Fibroblast of lung (primary cell): Measurements from ENCODE around the gene PMS2. TPM values are rescaled to one million over a fixed set of nuclear protein-coding genes. Genes with fewer than 3 reads are reported as not detected.

Experiments used
- DNase-seq, 2 donors: peaks; one replicate each; pipeline versions ENCODE4 v3.0.0 to v3.0.0-alpha.2; 2010; ENCODE audit warnings: low read depth in 2 of 2
- H2AFZ ChIP-seq: 2 replicates; pipeline ENCODE4 v1.5.1; 2012; ENCODE audit warnings: low read length, control low read depth, inconsistent platforms
- H3K27ac ChIP-seq: 2 replicates; pipeline ENCODE4 v1.5.1; 2011; ENCODE audit warnings: low read length, control low read depth; ENCODE audit not compliant: insufficient read depth
- H3K27me3 ChIP-seq: 2 replicates; pipeline ENCODE4 v1.5.1; 2011; ENCODE audit warnings: mild to moderate bottlenecking, low read length; ENCODE audit not compliant: control insufficient read depth, insufficient read depth
- H3K36me3 ChIP-seq: 2 replicates; pipeline ENCODE4 v1.5.1; 2011; ENCODE audit warnings: low read length; ENCODE audit not compliant: control insufficient read depth, insufficient read depth
- H3K4me1 ChIP-seq: 2 replicates; pipeline ENCODE4 v1.5.1; 2011; ENCODE audit warnings: low read length; ENCODE audit not compliant: control insufficient read depth, insufficient read depth; ENCODE audit errors: extremely low read depth
- H3K4me2 ChIP-seq: 2 replicates; pipeline ENCODE4 v1.5.1; 2011; ENCODE audit warnings: low read length, control low read depth; ENCODE audit not compliant: insufficient read depth; ENCODE audit errors: extremely low read depth
- H3K4me3 ChIP-seq, 4 experiments: fragments of 200-600 bp in 1 of 4; sonication (generic) in 1 of 4; replicated peaks in 1 of 4; 2 replicates each; pipeline ENCODE4 v1.5.1; 2011 to 2016; ENCODE audit warnings: low read length in 4 of 4, low read depth in 3 of 4, mild to moderate bottlenecking in 3 of 4, control low read depth in 2 of 4, inconsistent platforms in 1 of 4, mixed read lengths in 1 of 4; ENCODE audit not compliant: insufficient read depth in 1 of 4; ENCODE audit errors: control extremely low read depth in 1 of 4
- H3K79me2 ChIP-seq: 2 replicates; pipeline ENCODE4 v1.5.1; 2012; ENCODE audit warnings: mild to moderate bottlenecking, low read length, inconsistent platforms; ENCODE audit not compliant: control insufficient read depth, insufficient read depth
- H3K9ac ChIP-seq: 2 replicates; pipeline ENCODE4 v1.5.1; 2011; ENCODE audit warnings: mild to moderate bottlenecking, low read length, control low read depth; ENCODE audit not compliant: insufficient read depth
- H3K9me3 ChIP-seq: 2 replicates; pipeline ENCODE4 v1.5.1; 2012; ENCODE audit warnings: low read depth, low read length; ENCODE audit not compliant: control insufficient read depth, insufficient read depth
- H4K20me1 ChIP-seq: 2 replicates; pipeline ENCODE4 v1.5.1; 2011; ENCODE audit warnings: low read length; ENCODE audit not compliant: control insufficient read depth, insufficient read depth; ENCODE audit errors: extremely low read depth
- EZH2 ChIP-seq: IDR thresholded peaks from 2 replicates; pipeline ENCODE4 v1.5.1; 2012; ENCODE audit warnings: low read length, control low read depth, mild to moderate bottlenecking; ENCODE audit errors: missing control alignments
- polyA plus RNA-seq, 2 donors: library from polyadenylated mRNA; depleted of rRNA in 1 of 2; stranded (reverse) in 1 of 2; unstranded in 1 of 2; fragments of >200 nt; gene quantifications; 2 replicates each; pipeline ENCODE4 v1.2.1, GENCODE V29; 2011 to 2012; ENCODE audit warnings: missing spikeins in 1 of 2
- total RNA-seq: library from RNA; depleted of rRNA; stranded (reverse); fragments of >200 nt; gene quantifications from 2 replicates; pipeline ENCODE4 v1.2.1, GENCODE V29; 2014
- TF ChIP-seq, protein P1 (sequence below), 2 donors: IDR thresholded peaks in 1 of 2; conservative IDR thresholded peaks in 1 of 2; 1 replicate in 1 of 2; 2 replicates in 1 of 2; pipeline ENCODE4 v1.5.1; 2011 to 2012; ENCODE audit warnings: low read length in 2 of 2, control low read depth in 1 of 2, inconsistent platforms in 1 of 2, low read depth in 1 of 2, mild to moderate bottlenecking in 1 of 2

The PMS2 gene
- total and polyA plus RNA-seq, 2 donors (not counting 1 experiment from before 2014, with no cell fraction given), result 7.9 to 28.1 TPM

DNA sequence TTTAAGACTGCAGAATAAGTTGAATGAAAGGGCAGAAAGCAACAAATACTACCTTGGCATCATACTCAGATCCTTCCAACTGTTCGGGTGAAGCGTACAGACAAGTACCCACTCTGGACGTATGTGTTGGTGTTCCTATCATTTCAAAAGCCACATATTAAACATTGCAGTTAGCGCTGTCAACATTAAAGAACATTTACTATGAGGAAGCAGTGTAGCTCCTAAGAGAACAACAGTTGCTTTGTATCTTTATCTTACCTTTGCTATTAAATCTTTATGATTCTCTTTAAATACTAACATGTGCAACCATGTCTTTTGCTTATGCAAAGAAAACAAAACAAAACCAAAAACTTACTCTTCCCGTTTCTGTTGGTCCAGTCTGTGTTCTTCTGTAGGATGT, 19.7 kb upstream of the PMS2 start:
- Histone ChIP-seq H3K27ac (no peak overlapping the region), H3K36me3 (peaks cover 18% of the 10 kb centered on the region), H4K20me1 (no peaks in the 10 kb centered on the region), H3K9me3 (no peaks in the 10 kb centered on the region), H3K4me2 (no peak overlapping the region), H3K9ac (no peak overlapping the region), H2AFZ (no peak overlapping the region), H3K4me3 (no peak overlapping the region), H3K79me2 (no peaks in the 10 kb centered on the region), H3K4me1 (no peaks in the 10 kb centered on the region), H3K27me3 (no peaks in the 10 kb centered on the region)
- no peak for DNase-seq
- TF ChIP-seq EZH2, result no peak
- TF ChIP-seq, protein P1, sequence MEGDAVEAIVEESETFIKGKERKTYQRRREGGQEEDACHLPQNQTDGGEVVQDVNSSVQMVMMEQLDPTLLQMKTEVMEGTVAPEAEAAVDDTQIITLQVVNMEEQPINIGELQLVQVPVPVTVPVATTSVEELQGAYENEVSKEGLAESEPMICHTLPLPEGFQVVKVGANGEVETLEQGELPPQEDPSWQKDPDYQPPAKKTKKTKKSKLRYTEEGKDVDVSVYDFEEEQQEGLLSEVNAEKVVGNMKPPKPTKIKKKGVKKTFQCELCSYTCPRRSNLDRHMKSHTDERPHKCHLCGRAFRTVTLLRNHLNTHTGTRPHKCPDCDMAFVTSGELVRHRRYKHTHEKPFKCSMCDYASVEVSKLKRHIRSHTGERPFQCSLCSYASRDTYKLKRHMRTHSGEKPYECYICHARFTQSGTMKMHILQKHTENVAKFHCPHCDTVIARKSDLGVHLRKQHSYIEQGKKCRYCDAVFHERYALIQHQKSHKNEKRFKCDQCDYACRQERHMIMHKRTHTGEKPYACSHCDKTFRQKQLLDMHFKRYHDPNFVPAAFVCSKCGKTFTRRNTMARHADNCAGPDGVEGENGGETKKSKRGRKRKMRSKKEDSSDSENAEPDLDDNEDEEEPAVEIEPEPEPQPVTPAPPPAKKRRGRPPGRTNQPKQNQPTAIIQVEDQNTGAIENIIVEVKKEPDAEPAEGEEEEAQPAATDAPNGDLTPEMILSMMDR (conservative IDR thresholded peaks at IDR 0.05 in 1 of 2, IDR thresholded peaks at IDR 0.05 in 1 of 2; ENCODE audit: low read depth in 1 of 2, low read length in 2 of 2), result no peak

DNA sequence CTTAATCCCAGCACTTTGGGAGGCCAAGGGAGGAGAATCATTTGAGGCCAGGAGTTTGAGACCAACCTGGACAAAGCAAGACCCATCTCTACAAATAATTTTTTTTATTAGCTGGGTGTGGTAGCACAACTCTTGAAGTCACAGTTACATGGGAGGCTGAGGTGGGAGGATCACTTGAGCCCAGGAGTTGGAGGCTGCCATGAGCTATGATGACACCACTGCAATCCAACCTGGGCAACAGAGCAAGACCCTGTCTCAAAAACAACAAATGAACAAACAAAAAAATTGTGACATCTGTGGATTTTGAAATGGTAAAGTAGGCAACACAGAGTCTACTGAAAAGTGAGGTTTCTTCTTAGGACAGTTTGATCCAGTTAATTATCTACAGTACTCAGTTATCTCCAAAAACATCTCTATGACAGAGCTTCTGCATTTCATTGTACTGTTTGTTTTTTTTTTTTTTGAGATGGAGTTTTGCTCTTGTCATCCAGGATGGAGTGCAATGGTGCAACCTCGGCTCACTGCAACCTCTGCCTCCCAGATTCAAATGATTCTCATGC, 19.0 kb upstream of the PMS2 start:
- H3K27ac ChIP-seq, result no peak overlapping the region
- H3K36me3 ChIP-seq, result peaks cover 23% of the 10 kb centered on the region
- H3K4me1 ChIP-seq, result no peaks in the 10 kb centered on the region
- H4K20me1 ChIP-seq, result no peaks in the 10 kb centered on the region
- no peak for TF ChIP-seq EZH2
- TF ChIP-seq, protein P1 (conservative IDR thresholded peaks at IDR 0.05 in 1 of 2, IDR thresholded peaks at IDR 0.05 in 1 of 2; ENCODE audit: low read depth in 1 of 2, low read length in 2 of 2), result no peak
- H3K4me3 ChIP-seq, result no peak overlapping the region
- H2AFZ ChIP-seq, result no peak overlapping the region
- no peaks in the 10 kb centered on the region for H3K9me3 ChIP-seq
- no peaks in the 10 kb centered on the region for H3K79me2 ChIP-seq
- no peak overlapping the region for H3K9ac ChIP-seq
- H3K4me2 ChIP-seq, result no peak overlapping the region
- no peak for DNase-seq
- H3K27me3 ChIP-seq, result no peaks in the 10 kb centered on the region

DNA sequence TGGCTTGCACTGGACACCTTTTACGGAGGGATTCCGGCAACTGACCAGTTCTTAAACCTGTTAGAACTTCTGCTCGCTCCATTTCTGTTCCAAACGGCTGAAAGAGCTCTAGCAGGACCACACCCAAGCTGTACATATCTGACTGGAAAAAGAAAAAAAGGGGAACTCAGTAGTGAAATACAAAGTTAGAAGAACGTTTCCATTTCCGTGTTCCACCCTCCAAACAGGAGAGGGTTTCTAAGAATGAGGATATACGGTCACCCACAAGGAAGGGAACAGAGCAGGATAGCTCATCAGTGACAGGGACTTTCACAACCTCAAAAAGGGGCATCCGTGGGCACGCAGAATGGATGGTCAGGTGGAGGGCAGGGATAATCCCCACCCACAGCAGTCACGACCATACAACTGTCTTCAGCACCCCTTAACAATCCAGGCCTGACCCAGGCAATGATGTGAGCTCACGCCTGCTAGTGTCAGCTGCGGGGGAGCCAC, 18.0 kb upstream of the PMS2 start:
- H3K9ac ChIP-seq, result no peak overlapping the region
- DNase-seq, result no peak
- H2AFZ ChIP-seq, result no peak overlapping the region
- H3K36me3 ChIP-seq, result peaks cover 24% of the 10 kb centered on the region
- H3K4me2 ChIP-seq, result no peak overlapping the region
- H3K4me3 ChIP-seq, result no peak overlapping the region
- H4K20me1 ChIP-seq, result no peaks in the 10 kb centered on the region
- TF ChIP-seq, protein P1 (conservative IDR thresholded peaks at IDR 0.05 in 1 of 2, IDR thresholded peaks at IDR 0.05 in 1 of 2; ENCODE audit: low read depth in 1 of 2, low read length in 2 of 2), result no peak
- no peak for TF ChIP-seq EZH2
- no peaks in the 10 kb centered on the region for H3K79me2 ChIP-seq
- no peaks in the 10 kb centered on the region for H3K27me3 ChIP-seq
- no peak overlapping the region for H3K27ac ChIP-seq
- H3K4me1 ChIP-seq, result no peaks in the 10 kb centered on the region
- H3K9me3 ChIP-seq, result no peaks in the 10 kb centered on the region
